HuH-7 (cell line): ENCODE data around the gene PDE7B.
A peak's percentile ranks its signal among the peaks of the same experiment; 100 is the strongest.

Experiments
- DNase-seq: peaks from one replicate; pipeline ENCODE4 v3.0.0; 2011; ENCODE audit warnings: low spot score

PDE7B gene

GRCh38 chr6:135851442-135852271, at the start of gene PDE7B:
Gene PDE7B, plus strand, starts transcription at chr6:135851701.
- peak; percentile 19 for DNase-seq

- DNase-seq: no peak
Measured at GRCh38 chr6:135801755-135802465, 49.6 kb upstream of the PDE7B start.

GRCh38 chr6:135810486-135810885, 41.0 kb upstream of the PDE7B start:
- DNase-seq: no peak

GRCh38 chr6:135811170-135811569, 40.3 kb upstream of the PDE7B start:
- DNase-seq: no peak

GRCh38 chr6:135811644-135812526, 39.6 kb upstream of the PDE7B start:
- no peak for DNase-seq

GRCh38 chr6:135813401-135813800, 38.1 kb upstream of the PDE7B start:
- DNase-seq: no peak

- DNase-seq: peak; percentile 55
Measured at GRCh38 chr6:135814043-135814442, 37.5 kb upstream of the PDE7B start.

- no peak for DNase-seq
Measured at GRCh38 chr6:135815216-135815615, 36.3 kb upstream of the PDE7B start.

GRCh38 chr6:135817035-135817434, 34.5 kb upstream of the PDE7B start:
- no peak for DNase-seq

- no peak for DNase-seq
Measured at GRCh38 chr6:135819665-135820064, 31.8 kb upstream of the PDE7B start.

- DNase-seq: no peak
Measured at GRCh38 chr6:135820340-135820739, 31.2 kb upstream of the PDE7B start.

- DNase-seq: no peak
Measured at GRCh38 chr6:135823851-135824250, 27.6 kb upstream of the PDE7B start.

- no peak for DNase-seq
Measured at GRCh38 chr6:135826236-135826804, 25.2 kb upstream of the PDE7B start.

- DNase-seq: no peak
Measured at GRCh38 chr6:135828021-135828420, 23.5 kb upstream of the PDE7B start.

GRCh38 chr6:135830452-135830881, 21.0 kb upstream of the PDE7B start:
- DNase-seq: no peak

GRCh38 chr6:135831016-135831415, 20.5 kb upstream of the PDE7B start:
- no peak for DNase-seq

GRCh38 chr6:135832166-135832565, 19.3 kb upstream of the PDE7B start:
- no peak for DNase-seq

GRCh38 chr6:135833771-135834170, 17.7 kb upstream of the PDE7B start:
- no peak for DNase-seq

GRCh38 chr6:135837735-135838449, 13.6 kb upstream of the PDE7B start:
- no peak for DNase-seq

GRCh38 chr6:135839121-135839520, 12.4 kb upstream of the PDE7B start:
- no peak for DNase-seq

- no peak for DNase-seq
Measured at GRCh38 chr6:135842618-135843392, 8.7 kb upstream of the PDE7B start.
